Measurements from ENCODE around the gene SCYL1. TPM values are rescaled to one million over a fixed set of nuclear protein-coding genes. Genes with fewer than 3 reads are reported as not detected.

SCYL1 gene
- total and polyA plus RNA-seq, 8 donors, result 40.1 to 83.9 (median 43.1) TPM

DNA sequence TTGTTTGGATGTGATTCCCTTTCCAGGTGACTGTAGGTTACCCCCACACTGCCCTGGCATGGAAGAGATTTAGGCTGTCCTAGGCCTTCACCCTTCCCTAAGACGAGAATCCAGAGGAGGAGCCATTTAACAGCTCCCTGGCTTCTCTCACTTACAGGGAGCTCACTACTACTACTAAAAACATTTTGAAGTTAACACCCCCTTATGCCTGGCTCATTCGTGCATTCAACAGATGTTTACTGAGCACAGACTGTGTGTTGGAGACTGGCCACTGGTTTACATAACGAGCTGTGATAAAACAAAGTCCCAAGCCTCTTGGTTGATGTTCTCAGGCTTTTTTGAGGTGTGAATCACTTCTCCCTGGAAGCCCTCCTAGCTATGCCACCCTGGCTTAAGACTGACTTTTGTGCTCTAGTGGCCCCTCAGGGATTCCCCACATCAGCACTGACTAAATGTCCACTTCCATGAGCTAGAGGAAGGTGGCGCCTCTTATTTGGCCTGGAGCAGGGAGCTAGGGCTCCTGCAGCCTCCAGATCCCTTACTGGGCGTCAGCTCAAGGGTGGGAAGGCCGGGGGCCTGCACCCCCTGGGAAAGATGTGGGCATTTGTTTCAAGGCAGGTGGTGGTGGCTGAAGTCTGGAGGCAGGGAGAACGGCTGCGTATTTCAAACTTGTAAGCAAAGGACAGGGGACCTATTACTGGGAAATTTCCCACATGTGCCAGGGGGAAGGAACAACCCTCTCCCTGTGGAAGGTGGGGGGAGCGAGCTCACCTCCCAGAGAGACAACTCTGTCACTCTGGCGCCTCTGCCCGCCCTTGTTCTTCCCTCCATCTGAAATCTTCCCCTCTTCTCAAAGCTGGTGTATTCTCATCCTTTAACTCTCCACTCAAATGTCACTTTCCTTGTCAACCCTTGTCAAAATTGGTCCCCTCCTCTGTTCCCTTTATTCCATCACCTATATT lies 45.4 kb upstream of the SCYL1 start:
- 36% methylated on average over 11 of the region's 11 CpGs for WGBS, 2 donors
- peak in 5 of 6 donors; percentile 50 to 74 (median 67) for DNase-seq
- peak; percentile 35 to 62 (median 50) for ATAC-seq
- no peak for FAIRE-seq
- Histone ChIP-seq H3K9me3 (no peaks in the 10 kb centered on the region), H3K36me3 (no peaks in the 10 kb centered on the region), H3K27me3 (no peaks in the 10 kb centered on the region), H3K4me3 (peak overlapping the region in 2 of 4 donors; percentile 2 to 26), H3K27ac (peak overlapping the region; percentile 96 to 99 (median 98)), H3K4me1 (peaks cover 23 to 28% (median 24%) of the 10 kb centered on the region in 3 donors)
- TF ChIP-seq, protein P1, sequence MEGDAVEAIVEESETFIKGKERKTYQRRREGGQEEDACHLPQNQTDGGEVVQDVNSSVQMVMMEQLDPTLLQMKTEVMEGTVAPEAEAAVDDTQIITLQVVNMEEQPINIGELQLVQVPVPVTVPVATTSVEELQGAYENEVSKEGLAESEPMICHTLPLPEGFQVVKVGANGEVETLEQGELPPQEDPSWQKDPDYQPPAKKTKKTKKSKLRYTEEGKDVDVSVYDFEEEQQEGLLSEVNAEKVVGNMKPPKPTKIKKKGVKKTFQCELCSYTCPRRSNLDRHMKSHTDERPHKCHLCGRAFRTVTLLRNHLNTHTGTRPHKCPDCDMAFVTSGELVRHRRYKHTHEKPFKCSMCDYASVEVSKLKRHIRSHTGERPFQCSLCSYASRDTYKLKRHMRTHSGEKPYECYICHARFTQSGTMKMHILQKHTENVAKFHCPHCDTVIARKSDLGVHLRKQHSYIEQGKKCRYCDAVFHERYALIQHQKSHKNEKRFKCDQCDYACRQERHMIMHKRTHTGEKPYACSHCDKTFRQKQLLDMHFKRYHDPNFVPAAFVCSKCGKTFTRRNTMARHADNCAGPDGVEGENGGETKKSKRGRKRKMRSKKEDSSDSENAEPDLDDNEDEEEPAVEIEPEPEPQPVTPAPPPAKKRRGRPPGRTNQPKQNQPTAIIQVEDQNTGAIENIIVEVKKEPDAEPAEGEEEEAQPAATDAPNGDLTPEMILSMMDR (IDR thresholded peaks at IDR 0.05), result no peak
- intact Hi-C loops (cut with DNase I), result no loop called here

DNA sequence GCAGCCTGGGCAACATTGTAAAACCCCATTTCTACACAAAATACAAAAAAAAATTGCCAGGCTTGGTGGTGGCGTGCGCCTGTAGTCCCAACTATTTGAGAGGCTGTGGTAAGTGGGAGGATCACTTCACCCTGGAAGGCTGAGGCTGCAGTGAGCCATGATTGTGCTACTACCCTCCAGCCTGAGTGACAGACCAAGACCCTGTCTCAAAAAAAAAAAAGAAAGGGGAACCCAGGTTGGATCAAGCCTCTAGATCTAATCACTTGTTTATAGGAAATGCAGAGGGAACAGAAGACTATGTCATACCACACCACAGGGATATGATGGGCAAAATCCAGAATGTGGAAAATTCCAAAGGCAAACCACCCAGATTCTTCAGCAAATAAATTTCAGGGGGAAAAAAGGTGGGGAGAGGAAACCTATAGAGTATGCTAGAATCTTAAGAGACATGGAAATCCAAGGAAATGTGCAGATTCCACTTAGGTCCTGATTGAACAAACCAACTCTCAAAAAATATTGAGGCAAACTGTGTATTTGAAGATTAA lies 42.5 kb upstream of the SCYL1 start:
- no peaks in the 10 kb centered on the region for H3K36me3 ChIP-seq
- no peak for ATAC-seq
- intact Hi-C loops (cut with DNase I), result no loop called here
- TF ChIP-seq, protein P1 (IDR thresholded peaks at IDR 0.05), result no peak
- H3K27ac ChIP-seq, result no peak overlapping the region
- no peak for DNase-seq
- no peaks in the 10 kb centered on the region for H3K9me3 ChIP-seq
- H3K4me3 ChIP-seq, result no peak overlapping the region
- no peak for FAIRE-seq
- WGBS, 2 donors, result 95 to 100% methylated on average over 2 of the region's 2 CpGs
- H3K4me1 ChIP-seq, result peaks cover 17 to 23% (median 19%) of the 10 kb centered on the region in 3 donors
- H3K27me3 ChIP-seq, result no peaks in the 10 kb centered on the region

DNA sequence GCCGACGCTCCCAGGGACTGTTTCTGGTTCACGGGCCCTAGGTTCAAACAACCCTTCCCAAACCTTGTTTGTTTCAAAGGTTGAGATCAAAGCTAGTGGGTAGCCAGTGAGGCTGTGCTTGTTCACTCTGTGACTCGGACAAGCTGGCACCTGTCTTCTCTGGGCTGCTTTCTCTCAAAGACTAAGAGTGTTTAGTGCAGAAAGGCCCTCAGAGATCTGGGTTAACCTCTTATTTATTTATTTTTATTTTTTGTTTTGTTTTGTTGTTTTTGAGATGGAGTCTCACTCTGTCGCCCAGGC lies 39.0 kb upstream of the SCYL1 start:
- intact Hi-C loops (cut with DNase I), result no loop called here

DNA sequence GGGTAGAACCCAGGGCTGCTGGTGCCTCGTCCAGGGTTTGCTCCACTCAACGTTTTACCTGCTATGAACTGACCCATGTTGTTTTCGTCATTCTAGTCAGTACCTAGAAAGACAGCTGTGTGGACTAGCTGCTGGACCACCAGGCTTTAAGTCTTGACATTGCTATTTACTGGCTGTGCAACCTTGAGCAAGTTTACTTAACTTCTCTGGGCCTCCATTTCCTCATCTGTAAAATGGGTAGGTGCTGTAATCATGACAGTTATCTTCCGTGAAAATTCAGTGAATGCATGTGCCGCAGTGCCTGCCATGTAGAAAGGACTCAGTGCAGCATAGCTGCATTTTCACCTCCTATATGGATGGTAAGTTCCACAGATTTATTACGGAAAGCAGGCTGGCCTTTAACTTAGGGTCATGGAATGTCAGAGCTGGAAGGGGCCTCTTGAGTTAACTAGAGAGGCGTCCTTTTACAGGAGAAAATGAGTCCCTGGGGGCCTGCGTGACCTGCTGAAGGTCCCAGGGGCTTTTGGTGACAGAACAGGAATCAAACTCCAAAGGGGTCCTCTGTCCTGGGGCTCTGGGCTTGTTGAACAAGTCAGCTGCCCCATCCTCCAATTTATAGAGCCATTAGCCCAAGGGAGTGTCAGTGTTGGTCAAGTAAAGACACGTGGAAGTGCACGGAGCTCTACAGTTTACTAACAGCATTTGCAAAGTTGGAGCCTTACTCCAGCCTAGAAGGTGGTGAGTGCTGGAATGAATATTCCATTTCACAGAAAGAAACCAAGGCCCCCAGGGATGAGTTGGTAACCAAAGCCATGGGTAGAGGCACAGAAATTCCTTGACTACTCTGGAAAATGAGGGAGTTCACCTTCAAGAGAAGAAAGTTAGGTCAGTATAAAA lies 38.1 kb upstream of the SCYL1 start:
- TF ChIP-seq, protein P1 (IDR thresholded peaks at IDR 0.05), result no peak
- Histone ChIP-seq H3K9me3 (no peaks in the 10 kb centered on the region), H3K4me3 (no peak overlapping the region), H3K4me1 (peaks cover 17 to 32% (median 20%) of the 10 kb centered on the region in 3 donors), H3K36me3 (no peaks in the 10 kb centered on the region), H3K27me3 (no peaks in the 10 kb centered on the region), H3K27ac (peak overlapping the region in 2 of 4 donors; percentile 55 to 67)
- intact Hi-C loops (cut with DNase I), result no loop called here
- FAIRE-seq (no peak), DNase-seq (peak in 4 of 6 donors; percentile 4 to 22 (median 14)), ATAC-seq (no peak)
- WGBS, 2 donors, result 77 to 84% methylated on average over 10 of the region's 10 CpGs

More for the DNA sequence above, 39.0 kb upstream of the SCYL1 start:
- Histone ChIP-seq H3K27me3 (no peaks in the 10 kb centered on the region), H3K4me1 (peaks cover 10 to 23% (median 11%) of the 10 kb centered on the region in 3 donors), H3K9me3 (no peaks in the 10 kb centered on the region), H3K36me3 (no peaks in the 10 kb centered on the region), H3K27ac (no peak overlapping the region), H3K4me3 (no peak overlapping the region)
- WGBS, 2 donors, result 82 to 90% methylated on average over 5 of the region's 5 CpGs
- FAIRE-seq (no peak), DNase-seq (peak in 1 of 6 donors; percentile 3), ATAC-seq (no peak)
- TF ChIP-seq, protein P1 (IDR thresholded peaks at IDR 0.05), result no peak

Measured in pancreas (tissue), 10 donors.